ENCODE data around the gene RDH13. TPM values are rescaled to one million over a fixed set of nuclear protein-coding genes. Genes with fewer than 3 reads are reported as not detected.
A peak's percentile ranks its signal among the peaks of the same experiment; 100 is the strongest.
"Not testable (repeated sequence)": the region's sequence is repeated elsewhere in the genome, so short reads cannot be mapped to it uniquely, and the experiment has no call there.

Gene RDH13
- total and polyA plus RNA-seq, 9 donors = 7.2 to 16.7 (median 12.0) TPM

GRCh38 chr19:55015126-55015525 lies 47.8 kb downstream of the RDH13 start:
- no peak overlapping the region for H3K4me3 ChIP-seq (ENCODE audit: low read length)
- no peaks in the 10 kb centered on the region for H3K4me1 ChIP-seq (ENCODE audit: control insufficient read depth, insufficient read depth, low read length)
- WGBS (ENCODE audit: insufficient coverage) = 100% methylated on average over 1 of the region's 5 CpGs
- H3K9me3 ChIP-seq (replicated peaks; ENCODE audit: control insufficient read depth, low read depth, low read length) = no peaks in the 10 kb centered on the region
- no peaks in the 10 kb centered on the region for H3K27me3 ChIP-seq (ENCODE audit: control insufficient read depth, insufficient read depth, low read length)
- H3K27ac ChIP-seq (ENCODE audit: low read length) = no peak overlapping the region
- no peak for DNase-seq
- no peaks in the 10 kb centered on the region for H3K36me3 ChIP-seq (ENCODE audit: control insufficient read depth, insufficient read depth, low read length)

GRCh38 chr19:55014714-55015113 lies 48.2 kb downstream of the RDH13 start:
- DNase-seq = no peak
- H3K27ac ChIP-seq (ENCODE audit: low read length) = no peak overlapping the region
- no peaks in the 10 kb centered on the region for H3K36me3 ChIP-seq (ENCODE audit: control insufficient read depth, insufficient read depth, low read length)

GRCh38 chr19:55013596-55013995 lies 49.4 kb downstream of the RDH13 start:
- no peak for DNase-seq
- 80% methylated on average over 1 of the region's 5 CpGs for WGBS (ENCODE audit: insufficient coverage)

More at GRCh38 chr19:55014714-55015113, 48.2 kb downstream of the RDH13 start:
- Histone ChIP-seq H3K27me3 (ENCODE audit: control insufficient read depth, insufficient read depth, low read length) (no peaks in the 10 kb centered on the region), H3K4me1 (ENCODE audit: control insufficient read depth, insufficient read depth, low read length) (no peaks in the 10 kb centered on the region), H3K4me3 (ENCODE audit: low read length) (no peak overlapping the region), H3K9me3 (replicated peaks; ENCODE audit: control insufficient read depth, low read depth, low read length) (no peaks in the 10 kb centered on the region)
- WGBS (ENCODE audit: insufficient coverage) = 87% methylated on average over 21 of the region's 22 CpGs

GRCh38 chr19:55012306-55012705 lies 50.6 kb downstream of the RDH13 start:
- DNase-seq = no peak
- H3K4me1 ChIP-seq (ENCODE audit: control insufficient read depth, insufficient read depth, low read length) = no peaks in the 10 kb centered on the region
- H3K27me3 ChIP-seq (ENCODE audit: control insufficient read depth, insufficient read depth, low read length) = no peaks in the 10 kb centered on the region
- H3K36me3 ChIP-seq (ENCODE audit: control insufficient read depth, insufficient read depth, low read length) = no peaks in the 10 kb centered on the region
- no peaks in the 10 kb centered on the region for H3K9me3 ChIP-seq (replicated peaks; ENCODE audit: control insufficient read depth, low read depth, low read length)
- H3K27ac ChIP-seq (ENCODE audit: low read length) = no peak overlapping the region
- H3K4me3 ChIP-seq (ENCODE audit: low read length) = no peak overlapping the region
- 86% methylated on average over 2 of the region's 4 CpGs for WGBS (ENCODE audit: insufficient coverage)

More at GRCh38 chr19:55013596-55013995, 49.4 kb downstream of the RDH13 start:
- H3K27ac ChIP-seq (ENCODE audit: low read length) = no peak overlapping the region
- H3K36me3 ChIP-seq (ENCODE audit: control insufficient read depth, insufficient read depth, low read length) = no peaks in the 10 kb centered on the region
- H3K9me3 ChIP-seq (replicated peaks; ENCODE audit: control insufficient read depth, low read depth, low read length) = no peaks in the 10 kb centered on the region
- H3K4me1 ChIP-seq (ENCODE audit: control insufficient read depth, insufficient read depth, low read length) = no peaks in the 10 kb centered on the region
- no peak overlapping the region for H3K4me3 ChIP-seq (ENCODE audit: low read length)
- no peaks in the 10 kb centered on the region for H3K27me3 ChIP-seq (ENCODE audit: control insufficient read depth, insufficient read depth, low read length)

GRCh38 chr19:55010561-55010960 lies 52.4 kb downstream of the RDH13 start:
- H3K27ac ChIP-seq (ENCODE audit: low read length); DNase-seq; H3K4me3 ChIP-seq (ENCODE audit: low read length); H3K36me3 ChIP-seq (ENCODE audit: control insufficient read depth, insufficient read depth, low read length); H3K27me3 ChIP-seq (ENCODE audit: control insufficient read depth, insufficient read depth, low read length); H3K4me1 ChIP-seq (ENCODE audit: control insufficient read depth, insufficient read depth, low read length); H3K9me3 ChIP-seq (replicated peaks; ENCODE audit: control insufficient read depth, low read depth, low read length): not testable (repeated sequence)
- 68% methylated on average over 4 of the region's 7 CpGs for WGBS (ENCODE audit: insufficient coverage)

GRCh38 chr19:55008781-55009180 lies 54.2 kb downstream of the RDH13 start:
- not testable (repeated sequence) for H3K27ac ChIP-seq (ENCODE audit: low read length); H3K9me3 ChIP-seq (replicated peaks; ENCODE audit: control insufficient read depth, low read depth, low read length); DNase-seq; H3K4me3 ChIP-seq (ENCODE audit: low read length); H3K27me3 ChIP-seq (ENCODE audit: control insufficient read depth, insufficient read depth, low read length); H3K36me3 ChIP-seq (ENCODE audit: control insufficient read depth, insufficient read depth, low read length); H3K4me1 ChIP-seq (ENCODE audit: control insufficient read depth, insufficient read depth, low read length)
- 76% methylated on average over 7 of the region's 7 CpGs for WGBS (ENCODE audit: insufficient coverage)

- not testable (repeated sequence) for DNase-seq; H3K36me3 ChIP-seq (ENCODE audit: control insufficient read depth, insufficient read depth, low read length); H3K27me3 ChIP-seq (ENCODE audit: control insufficient read depth, insufficient read depth, low read length); H3K27ac ChIP-seq (ENCODE audit: low read length); H3K4me1 ChIP-seq (ENCODE audit: control insufficient read depth, insufficient read depth, low read length); H3K9me3 ChIP-seq (replicated peaks; ENCODE audit: control insufficient read depth, low read depth, low read length); H3K4me3 ChIP-seq (ENCODE audit: low read length)
- WGBS (ENCODE audit: insufficient coverage) = no CpG with 5 or more reads among the region's 5 CpGs
Observed at GRCh38 chr19:55008189-55008588, 54.8 kb downstream of the RDH13 start.

GRCh38 chr19:55007537-55007936 lies 55.4 kb downstream of the RDH13 start:
- H3K36me3 ChIP-seq (ENCODE audit: control insufficient read depth, insufficient read depth, low read length); H3K27me3 ChIP-seq (ENCODE audit: control insufficient read depth, insufficient read depth, low read length); H3K9me3 ChIP-seq (replicated peaks; ENCODE audit: control insufficient read depth, low read depth, low read length); DNase-seq; H3K27ac ChIP-seq (ENCODE audit: low read length); H3K4me1 ChIP-seq (ENCODE audit: control insufficient read depth, insufficient read depth, low read length); H3K4me3 ChIP-seq (ENCODE audit: low read length): not testable (repeated sequence)
- 90% methylated on average over 1 of the region's 3 CpGs for WGBS (ENCODE audit: insufficient coverage)

GRCh38 chr19:55006795-55007194 lies 56.2 kb downstream of the RDH13 start:
- not testable (repeated sequence) for H3K27ac ChIP-seq (ENCODE audit: low read length); DNase-seq; H3K9me3 ChIP-seq (replicated peaks; ENCODE audit: control insufficient read depth, low read depth, low read length); H3K4me1 ChIP-seq (ENCODE audit: control insufficient read depth, insufficient read depth, low read length); H3K36me3 ChIP-seq (ENCODE audit: control insufficient read depth, insufficient read depth, low read length); H3K27me3 ChIP-seq (ENCODE audit: control insufficient read depth, insufficient read depth, low read length); H3K4me3 ChIP-seq (ENCODE audit: low read length)
- WGBS (ENCODE audit: insufficient coverage) = 42% methylated on average over 2 of the region's 11 CpGs

- Histone ChIP-seq H3K4me3 (ENCODE audit: low read length) (peak overlapping the region; percentile 8), H3K27me3 (ENCODE audit: control insufficient read depth, insufficient read depth, low read length) (no peaks in the 10 kb centered on the region), H3K36me3 (ENCODE audit: control insufficient read depth, insufficient read depth, low read length) (no peaks in the 10 kb centered on the region), H3K27ac (ENCODE audit: low read length) (no peak overlapping the region), H3K9me3 (replicated peaks; ENCODE audit: control insufficient read depth, low read depth, low read length) (peaks cover 5% of the 10 kb centered on the region), H3K4me1 (ENCODE audit: control insufficient read depth, insufficient read depth, low read length) (no peaks in the 10 kb centered on the region)
- peak; percentile 83 for DNase-seq
- 31% methylated on average over 7 of the region's 10 CpGs for WGBS (ENCODE audit: insufficient coverage)
Observed at GRCh38 chr19:55005684-55006488, 57.1 kb downstream of the RDH13 start.
